HG02798 (cell line): ENCODE results near the gene IGF2.
"Not testable (repeated sequence)": the region's sequence is repeated elsewhere in the genome, so short reads cannot be mapped to it uniquely, and the experiment has no call there.

Experiments
- ATAC-seq: cut with Tn5 transposase; IDR thresholded peaks from one replicate; pipeline ENCODE4 v1.9.1; 2021; ENCODE audit warnings: mild to moderate bottlenecking; ENCODE audit not compliant: unreplicated experiment, poor library complexity

Gene IGF2

DNA sequence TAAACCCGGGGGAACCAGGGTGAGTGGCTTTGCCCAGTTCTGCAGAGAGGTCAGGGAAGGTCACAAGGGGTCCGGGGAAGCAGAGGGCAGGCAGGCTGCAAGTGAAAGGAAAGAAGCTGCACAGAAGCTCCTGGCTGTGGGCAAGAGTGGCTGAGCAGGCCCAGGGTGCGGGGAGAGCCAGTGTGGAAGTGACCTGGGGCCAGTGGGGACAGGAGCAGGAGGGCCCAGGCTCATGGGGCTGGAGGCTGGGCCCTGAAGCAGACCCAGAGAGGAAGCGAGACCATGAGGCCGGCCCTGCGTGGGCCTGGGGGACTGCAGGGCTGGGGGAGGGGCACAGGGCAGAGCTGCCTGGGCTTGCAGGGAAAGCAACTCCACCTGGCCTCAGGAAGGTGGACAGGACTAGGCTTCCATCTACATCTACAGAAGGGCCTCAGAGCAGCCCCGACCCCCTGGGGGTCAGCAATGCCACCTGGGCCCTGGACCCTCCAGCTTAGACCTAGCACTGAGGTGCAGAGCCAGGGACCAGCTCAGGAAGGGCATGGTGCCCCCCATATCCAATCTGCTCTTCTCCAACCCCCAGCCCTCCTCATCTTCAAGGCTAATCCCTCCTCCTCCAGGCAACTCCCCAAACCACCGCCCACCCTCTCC lies 11.6 kb downstream of the IGF2 start:
- no peak for ATAC-seq

- ATAC-seq, result no peak
These were observed 12.6 kb downstream of the IGF2 start for GRCh38 chr11:2126520-2127085.

GRCh38 chr11:2124736-2125484 lies 14.3 kb downstream of the IGF2 start:
- ATAC-seq, result not testable (repeated sequence)

GRCh38 chr11:2123628-2123960 lies 15.6 kb downstream of the IGF2 start:
- ATAC-seq, result no peak

GRCh38 chr11:2122907-2123627 lies 16.1 kb downstream of the IGF2 start:
- no peak for ATAC-seq

- no peak for ATAC-seq
These were observed 16.8 kb downstream of the IGF2 start for GRCh38 chr11:2122222-2122906.

DNA sequence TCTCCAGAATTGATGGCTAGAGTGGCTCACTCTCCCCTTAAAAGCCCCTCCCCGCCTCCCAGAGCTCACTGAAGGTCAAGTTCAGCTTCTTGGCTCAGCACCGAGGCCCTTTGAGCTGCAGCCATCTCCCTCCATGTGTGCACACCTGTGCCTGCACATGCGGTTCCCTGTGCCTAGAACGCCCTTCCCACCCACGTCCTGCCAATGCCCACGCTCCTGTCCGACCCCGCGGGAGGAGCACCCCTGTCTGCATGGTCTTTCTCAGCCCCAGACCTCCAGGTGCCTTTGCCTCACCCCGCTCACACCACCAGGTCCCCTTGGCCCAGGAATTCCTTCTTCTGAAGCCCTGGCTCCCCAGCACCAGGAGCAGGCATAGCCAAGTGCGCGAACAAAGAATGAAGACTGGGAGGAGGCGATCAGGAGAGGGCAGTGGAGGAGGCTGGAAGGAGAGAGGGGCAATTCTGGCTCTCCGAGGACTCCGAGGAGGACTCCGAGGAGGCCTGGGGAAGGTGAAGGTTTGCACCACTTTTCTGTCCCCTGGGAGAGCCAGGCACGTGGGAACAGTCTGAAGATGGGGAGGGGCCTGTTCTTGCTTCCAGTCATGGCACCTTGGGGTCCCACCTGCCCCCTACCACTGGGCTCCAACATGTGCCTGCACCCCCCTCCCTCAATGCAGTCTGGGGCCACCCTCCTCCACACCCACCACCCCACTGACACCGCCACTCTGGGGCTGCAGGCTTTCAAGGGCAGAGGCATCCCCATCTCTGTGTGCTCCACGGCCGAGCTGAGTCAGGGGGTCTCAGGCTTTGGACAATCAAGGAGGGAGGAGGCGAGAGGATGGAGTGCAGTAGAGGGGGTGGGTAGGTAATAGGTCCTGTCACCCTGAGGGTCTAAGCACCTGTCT lies 17.7 kb downstream of the IGF2 start:
- no peak for ATAC-seq

DNA sequence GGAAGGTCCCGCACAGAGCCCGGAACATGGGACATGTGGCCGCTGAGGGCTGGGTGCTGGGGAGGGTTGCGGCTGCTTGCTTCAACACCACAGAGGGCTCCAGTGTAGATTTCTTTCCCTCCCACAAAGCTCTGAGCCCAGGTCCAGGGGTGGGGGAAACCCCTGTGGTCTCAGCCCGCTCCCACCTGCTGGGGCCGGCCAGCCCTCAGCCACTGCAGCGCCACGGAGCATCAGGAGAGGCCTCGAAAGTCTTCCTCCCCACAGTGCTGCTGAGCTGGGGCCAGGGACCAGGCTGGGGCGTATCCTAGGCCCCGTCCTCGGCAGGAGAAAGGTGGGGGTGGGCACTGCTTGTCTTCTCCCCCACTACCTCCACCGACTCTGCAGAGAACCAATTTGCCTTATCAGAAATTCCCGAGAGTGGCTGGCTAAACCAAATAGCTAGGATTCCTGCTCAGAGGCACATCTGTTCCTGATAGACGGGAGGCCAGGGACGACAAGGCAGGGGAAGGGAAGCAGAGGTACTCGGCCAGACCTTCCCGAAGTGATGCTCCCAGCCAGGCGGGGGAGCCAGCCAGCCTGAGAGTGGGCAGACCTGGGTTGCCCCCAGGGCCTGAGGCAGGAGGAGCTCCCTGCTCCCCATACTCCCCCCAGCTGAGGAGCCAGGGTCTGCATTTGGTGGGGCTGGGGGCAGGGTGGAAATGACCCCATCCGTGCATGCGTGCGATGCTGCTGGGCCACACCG lies 18.7 kb downstream of the IGF2 start:
- no peak for ATAC-seq

DNA sequence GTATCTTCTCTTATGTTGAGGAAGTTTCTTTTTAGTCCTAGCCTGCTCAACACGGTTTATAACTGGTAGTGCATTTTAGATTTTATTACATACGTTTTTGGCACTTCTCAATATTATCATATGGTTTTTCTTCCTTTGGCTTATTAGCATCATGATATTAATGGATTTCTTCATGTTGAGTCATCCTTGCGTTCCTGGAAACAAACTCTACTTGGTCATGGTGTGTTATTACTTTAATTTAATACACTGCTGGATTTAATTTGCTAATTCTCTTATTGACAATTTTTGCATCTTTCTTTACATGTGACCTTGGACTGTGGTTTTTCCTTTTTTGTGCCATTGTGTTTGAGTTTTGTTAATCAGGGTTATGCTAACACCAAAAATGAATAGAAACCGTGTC lies 20.5 kb downstream of the IGF2 start:
- no peak for ATAC-seq

DNA sequence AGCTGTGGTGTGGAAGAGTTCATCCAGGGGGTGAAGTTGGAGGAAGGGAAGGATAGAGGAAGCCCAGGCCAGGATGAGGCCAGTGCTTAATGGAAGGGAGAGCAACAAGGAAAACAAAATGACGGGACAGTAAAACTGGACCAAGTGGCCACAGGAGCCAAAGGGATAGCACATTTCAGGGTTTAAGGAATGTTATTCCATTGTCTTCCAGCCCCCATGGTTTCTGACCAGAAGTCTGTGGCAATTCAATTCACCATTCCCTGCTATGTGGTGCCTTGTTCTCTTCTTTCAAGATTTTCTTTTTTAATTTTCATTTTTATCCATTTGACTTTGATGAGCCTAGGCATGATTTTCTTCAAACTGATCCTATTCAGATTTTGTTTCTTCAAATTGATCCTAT lies 22.5 kb downstream of the IGF2 start:
- ATAC-seq, result no peak

DNA sequence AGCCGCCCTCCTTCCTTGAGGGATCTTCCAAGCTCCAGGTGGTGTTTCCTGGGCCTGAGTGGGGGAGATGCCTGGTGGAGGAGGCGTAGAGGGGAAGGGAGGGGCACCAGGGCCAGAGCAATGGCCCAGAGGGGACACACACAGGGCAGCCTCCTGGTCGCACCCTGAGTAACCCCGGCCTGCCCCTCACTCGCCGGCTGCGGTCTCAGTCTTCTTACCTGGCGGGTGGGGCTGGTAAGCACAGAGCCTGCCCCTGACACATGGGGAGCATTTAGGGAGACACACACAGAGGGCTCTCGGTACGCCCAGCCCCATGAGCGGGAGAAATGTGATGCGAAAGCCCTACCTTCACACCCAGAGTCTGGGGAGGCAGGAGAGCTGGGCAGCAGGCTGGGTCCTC lies 23.9 kb downstream of the IGF2 start:
- ATAC-seq, result no peak

DNA sequence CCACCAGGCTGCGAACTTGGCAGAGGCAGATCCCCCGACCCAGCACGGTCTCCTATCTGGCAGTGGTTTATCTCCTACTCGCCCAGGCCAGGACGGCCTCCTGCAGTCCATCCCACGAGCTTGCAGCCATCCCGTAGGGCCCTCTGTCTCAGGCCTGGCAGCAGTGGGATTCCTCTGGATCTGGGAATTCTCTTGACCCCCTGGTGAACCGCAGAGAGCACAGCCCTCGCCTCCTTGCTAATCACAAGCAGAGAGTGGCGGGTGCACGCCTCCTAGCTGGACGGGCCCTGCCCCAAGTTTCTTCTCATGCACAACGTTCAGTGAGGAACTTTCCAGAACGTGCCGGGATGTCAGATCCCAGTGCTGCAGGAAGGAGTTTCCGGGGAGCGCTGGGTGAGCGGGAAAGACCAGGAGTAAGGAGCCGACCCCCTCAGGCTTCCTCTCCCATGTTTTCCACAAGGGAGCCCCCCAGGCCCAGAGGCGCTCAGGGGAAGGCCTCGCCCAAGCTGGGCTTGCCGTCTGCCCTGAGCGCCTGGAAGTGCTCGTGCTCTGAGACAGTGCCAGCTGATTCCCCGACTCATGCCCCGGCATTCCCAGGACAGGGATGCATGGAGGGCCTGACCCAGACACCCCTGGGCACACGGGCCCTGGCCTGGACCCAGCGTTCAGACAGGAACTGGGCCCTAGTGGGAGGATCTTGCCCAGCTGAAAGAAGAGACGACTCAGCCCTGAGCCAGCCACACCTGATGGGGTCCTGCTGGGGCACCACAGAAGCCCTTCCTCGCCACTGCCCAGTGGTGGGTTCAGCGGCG lies 24.6 kb downstream of the IGF2 start:
- no peak for ATAC-seq

- no peak for ATAC-seq
These were observed 25.4 kb downstream of the IGF2 start for GRCh38 chr11:2113776-2114175.

DNA sequence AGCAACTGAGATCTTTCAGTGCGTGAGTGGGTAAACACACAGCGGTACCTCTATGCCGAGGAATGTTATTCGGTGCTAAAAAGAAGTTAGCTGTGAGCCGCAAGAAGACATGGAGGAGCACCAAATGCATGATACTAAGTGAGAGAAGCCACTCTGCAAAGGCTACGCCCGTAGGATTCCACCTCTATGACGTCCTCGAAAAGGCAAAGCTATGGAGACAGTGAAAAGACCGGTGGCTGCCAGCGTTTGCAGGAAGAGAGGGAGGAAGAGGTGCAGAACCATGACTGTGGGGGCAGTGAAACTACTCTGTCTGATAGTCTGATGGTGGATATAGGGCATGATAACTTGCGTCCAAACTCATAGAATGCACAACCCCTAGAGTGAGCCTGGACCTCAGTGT lies 28.7 kb downstream of the IGF2 start:
- ATAC-seq, result no peak

GRCh38 chr11:2109541-2110019 lies 29.6 kb downstream of the IGF2 start:
- ATAC-seq, result no peak

GRCh38 chr11:2108675-2109491 lies 30.3 kb downstream of the IGF2 start:
- no peak for ATAC-seq

- no peak for ATAC-seq
These were observed 31.1 kb downstream of the IGF2 start for GRCh38 chr11:2107941-2108630.
